HG03469 (cell line): Measurements from ENCODE around the gene EXD1.
"Not testable (repeated sequence)": the region's sequence is repeated elsewhere in the genome, so short reads cannot be mapped to it uniquely, and the experiment has no call there.

Experiments
- ATAC-seq: cut with Tn5 transposase; IDR thresholded peaks from one replicate; pipeline ENCODE4 v1.9.1; 2021; ENCODE audit warnings: mild to moderate bottlenecking, moderate library complexity, moderate number of reproducible peaks; ENCODE audit not compliant: unreplicated experiment

The EXD1 gene

GRCh38 chr15:41151451-41152005 is 79.0 kb downstream of the EXD1 start:
- ATAC-seq, result no peak

- no peak for ATAC-seq
Observed at GRCh38 chr15:41150279-41150678, 80.3 kb downstream of the EXD1 start.

GRCh38 chr15:41148065-41148464 is 82.5 kb downstream of the EXD1 start:
- ATAC-seq, result no peak

- ATAC-seq, result no peak
Observed at GRCh38 chr15:41139619-41140018, 90.9 kb downstream of the EXD1 start.

GRCh38 chr15:41139112-41139511 is 91.4 kb downstream of the EXD1 start:
- not testable (repeated sequence) for ATAC-seq

- ATAC-seq, result not testable (repeated sequence)
Observed at GRCh38 chr15:41135580-41135979, 95.0 kb downstream of the EXD1 start.

GRCh38 chr15:41133454-41133853 is 97.1 kb downstream of the EXD1 start:
- no peak for ATAC-seq
